NCI-H82 treated with DMSO at 0.1 percent for 48 hours (cell line): Measurements from ENCODE around the gene CTNNBL1.

ENCODE experiments used
- DNase-seq: peaks from one replicate; lab custom pipeline; 2025; ENCODE audit not compliant: unreplicated experiment; lab: John Stamatoyannopoulos, UW

The CTNNBL1 gene

GRCh38 chr20:37914367-37914671 is 220.5 kb downstream of the CTNNBL1 start:
- DNase-seq: no peak

- no peak for DNase-seq
These were observed 221.0 kb downstream of the CTNNBL1 start for GRCh38 chr20:37914672-37915433.

GRCh38 chr20:37915434-37915787 is 221.6 kb downstream of the CTNNBL1 start:
- no peak for DNase-seq

- DNase-seq: no peak
These were observed 222.2 kb downstream of the CTNNBL1 start for GRCh38 chr20:37915800-37916570.

GRCh38 chr20:37917461-37917860 is 223.6 kb downstream of the CTNNBL1 start:
- DNase-seq: no peak

GRCh38 chr20:37918035-37918434 is 224.2 kb downstream of the CTNNBL1 start:
- no peak for DNase-seq

- DNase-seq: peak; percentile 44
These were observed 225.7 kb downstream of the CTNNBL1 start for GRCh38 chr20:37919389-37920040.

- DNase-seq: no peak
These were observed 226.4 kb downstream of the CTNNBL1 start for GRCh38 chr20:37920270-37920669.

- DNase-seq: no peak
These were observed 227.0 kb downstream of the CTNNBL1 start for GRCh38 chr20:37920679-37921322.

GRCh38 chr20:37921341-37921929 is 227.6 kb downstream of the CTNNBL1 start:
- DNase-seq: no peak
